ENCODE data around the gene KIAA2012.
A peak's percentile ranks its signal among the peaks of the same experiment; 100 is the strongest.

The KIAA2012 gene

GRCh38 chr2:202044777-202045176 lies 28.3 kb upstream of the KIAA2012 start:
- no peak for DNase-seq

- DNase-seq = no peak
Observed at GRCh38 chr2:202046572-202046971, 26.5 kb upstream of the KIAA2012 start.

- DNase-seq = no peak
Observed at GRCh38 chr2:202049092-202049728, 23.8 kb upstream of the KIAA2012 start.

GRCh38 chr2:202049840-202050239 lies 23.2 kb upstream of the KIAA2012 start:
- no peak for DNase-seq

DNA sequence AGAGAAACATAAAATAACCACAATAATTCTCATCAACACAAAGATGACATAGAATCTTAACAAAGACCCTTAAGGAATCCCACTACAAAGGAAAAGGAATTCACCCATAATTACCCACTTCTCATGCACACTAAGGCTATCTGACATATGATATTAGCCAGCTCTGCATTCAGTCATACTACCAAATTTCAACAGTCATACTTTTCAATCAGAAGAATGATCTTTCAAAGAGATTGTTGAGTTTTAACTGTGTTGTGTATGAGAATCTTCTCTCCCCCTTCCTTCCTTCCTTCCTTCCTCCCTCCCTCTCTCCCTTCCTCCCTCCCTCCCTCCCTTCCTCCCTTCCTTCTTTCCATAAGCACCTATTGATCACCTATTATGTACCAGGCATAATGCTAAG lies 22.4 kb upstream of the KIAA2012 start:
- DNase-seq = no peak

- no peak for DNase-seq
Observed at GRCh38 chr2:202051499-202052161, 21.4 kb upstream of the KIAA2012 start.

DNA sequence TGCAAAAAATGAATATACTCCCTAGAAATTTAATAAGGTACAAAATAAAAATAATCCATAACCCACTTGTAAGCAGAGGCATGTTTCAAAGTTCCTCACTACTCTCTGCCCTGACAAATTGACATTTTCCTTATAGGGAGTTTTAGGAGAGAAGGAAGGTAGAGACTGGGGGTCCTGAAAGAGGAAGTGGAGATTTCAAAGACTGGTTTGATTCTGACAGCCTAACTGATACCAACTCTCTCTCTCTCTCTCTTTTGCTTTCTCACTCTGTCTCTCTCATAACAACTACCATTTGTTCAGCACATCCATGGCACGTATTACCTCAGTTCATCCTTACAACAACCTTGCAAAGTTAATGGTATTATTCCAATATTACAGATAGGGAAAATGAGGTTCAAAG lies 20.8 kb upstream of the KIAA2012 start:
- DNase-seq = no peak

- DNase-seq = no peak
Observed at GRCh38 chr2:202054679-202055078, 18.4 kb upstream of the KIAA2012 start.

DNA sequence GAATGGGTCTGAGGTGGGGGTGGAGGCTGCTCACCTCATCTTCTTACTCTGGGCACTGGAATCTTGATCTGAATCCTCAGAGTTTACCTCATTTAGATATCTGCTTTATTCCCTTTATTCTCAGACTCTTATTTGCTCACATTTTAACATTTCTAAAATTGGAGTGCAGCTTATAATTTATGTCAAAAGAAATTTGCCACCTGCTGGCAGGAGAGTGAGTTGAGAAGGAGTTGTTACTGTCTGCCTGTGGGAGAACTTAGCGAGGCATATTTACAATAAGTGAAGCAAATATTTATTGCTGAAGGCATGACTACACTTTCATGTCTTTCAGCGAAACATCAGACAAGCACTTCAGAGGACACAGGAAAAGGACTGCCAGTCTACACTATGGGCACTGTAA lies 16.4 kb upstream of the KIAA2012 start:
- no peak for DNase-seq

- DNase-seq = no peak
Observed at GRCh38 chr2:202060218-202060617, 12.8 kb upstream of the KIAA2012 start.

GRCh38 chr2:202061695-202062094 lies 11.4 kb upstream of the KIAA2012 start:
- no peak for DNase-seq

DNA sequence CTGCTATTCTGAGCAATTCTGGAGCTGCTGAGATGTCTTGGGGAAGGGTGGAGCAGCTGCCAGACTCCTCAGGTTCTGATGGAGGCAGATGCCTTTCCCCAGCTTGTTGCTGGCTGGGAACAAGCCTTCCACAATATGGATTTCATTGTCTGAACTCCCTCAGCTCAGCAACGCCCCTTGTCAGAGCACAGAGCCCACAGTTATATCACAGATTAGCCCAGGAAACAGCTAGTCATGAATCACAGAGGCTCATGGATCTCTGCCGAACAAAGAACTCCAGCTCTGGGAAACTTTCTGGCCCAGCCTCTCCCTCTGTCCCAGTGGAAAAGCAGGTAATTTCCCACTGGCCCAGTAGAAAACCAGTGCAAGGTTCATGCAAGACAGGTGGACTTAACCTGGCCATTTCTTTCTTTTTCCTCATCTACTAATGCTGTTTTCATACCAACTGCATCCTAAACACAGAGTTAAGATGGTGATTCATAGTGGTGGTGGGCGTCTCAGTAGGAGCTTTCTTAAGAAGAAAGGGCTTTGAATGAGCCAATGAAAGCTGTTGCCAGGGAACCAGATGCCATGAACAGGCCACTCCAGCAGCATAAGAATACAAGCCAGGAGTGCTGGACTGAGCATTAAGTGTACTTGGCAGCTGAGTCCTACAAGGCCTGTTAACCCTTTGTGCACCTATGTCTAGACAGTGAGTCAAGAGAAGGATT lies 8.7 kb upstream of the KIAA2012 start:
- peak; percentile 21 to 25 for DNase-seq

- no peak for DNase-seq
Observed at GRCh38 chr2:202064881-202065230, 8.2 kb upstream of the KIAA2012 start.

- DNase-seq = no peak
Observed at GRCh38 chr2:202065876-202066275, 7.2 kb upstream of the KIAA2012 start.

GRCh38 chr2:202066875-202067274 lies 6.2 kb upstream of the KIAA2012 start:
- DNase-seq = no peak

GRCh38 chr2:202067589-202067988 lies 5.5 kb upstream of the KIAA2012 start:
- no peak for DNase-seq

GRCh38 chr2:202069170-202070067 lies 3.6 kb upstream of the KIAA2012 start:
- DNase-seq = no peak

DNA sequence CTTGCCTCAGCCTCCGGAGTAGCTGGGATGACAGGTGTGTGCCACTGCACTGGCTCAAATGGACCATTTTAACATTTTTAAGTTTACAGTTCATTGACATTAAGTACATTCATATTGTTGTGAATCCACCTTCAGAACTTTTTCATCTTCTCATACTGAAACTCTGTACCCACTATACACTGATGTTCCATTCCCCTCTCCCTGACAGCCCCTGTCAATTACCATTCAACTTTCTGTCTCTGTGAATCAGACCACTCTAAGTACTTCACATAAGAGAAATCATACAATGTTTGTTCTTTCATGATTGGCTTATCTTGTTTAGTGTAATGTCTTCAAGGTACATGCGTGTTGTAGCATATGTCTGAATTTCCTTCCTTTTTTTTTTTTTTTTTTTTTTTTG lies 1.9 kb upstream of the KIAA2012 start:
- DNase-seq = no peak

DNA sequence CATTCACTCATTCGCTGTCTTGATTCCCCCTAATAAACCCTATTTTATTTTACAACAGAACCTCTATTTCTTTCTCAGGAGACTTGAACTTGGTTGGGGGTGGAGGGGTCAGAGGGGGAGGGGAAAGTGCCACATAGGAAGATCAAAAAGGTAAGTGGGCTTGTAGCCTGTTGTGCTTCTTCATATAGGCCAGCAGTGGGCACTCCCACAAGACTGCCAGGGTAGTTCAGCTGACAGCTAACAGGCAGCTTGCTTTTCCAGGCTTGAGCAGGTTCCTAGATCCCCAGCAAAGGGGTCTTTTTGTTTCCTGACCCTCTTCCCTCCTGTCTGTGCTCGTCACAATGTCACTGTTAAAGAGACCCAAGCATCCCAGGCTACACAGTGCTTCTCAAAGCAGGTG lies 829 bp upstream of the KIAA2012 start:
- no peak for DNase-seq

DNA sequence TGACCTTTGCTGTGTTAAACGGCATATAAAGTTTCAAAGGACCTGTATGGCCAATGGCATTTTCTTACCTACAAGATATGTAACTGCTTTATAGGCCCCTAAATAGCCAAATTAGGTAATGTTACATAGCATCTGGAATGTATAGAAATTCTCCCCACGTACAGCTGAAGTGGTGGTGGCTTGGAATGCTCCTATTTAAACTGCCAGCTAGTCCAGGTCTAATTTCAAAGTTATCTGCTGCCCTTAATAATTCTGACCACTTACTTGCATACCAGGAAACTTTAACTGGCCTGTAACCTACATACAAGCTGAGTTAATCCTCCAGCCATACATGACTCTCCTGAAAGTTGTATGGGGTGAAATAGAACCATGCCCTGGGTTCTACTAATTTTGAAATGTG lies 1.3 kb downstream of the KIAA2012 start:
- no peak for DNase-seq

GRCh38 chr2:202079310-202079709 lies 6.3 kb downstream of the KIAA2012 start:
- DNase-seq = no peak

- no peak for DNase-seq
Observed at GRCh38 chr2:202084265-202084664, 11.2 kb downstream of the KIAA2012 start.

DNA sequence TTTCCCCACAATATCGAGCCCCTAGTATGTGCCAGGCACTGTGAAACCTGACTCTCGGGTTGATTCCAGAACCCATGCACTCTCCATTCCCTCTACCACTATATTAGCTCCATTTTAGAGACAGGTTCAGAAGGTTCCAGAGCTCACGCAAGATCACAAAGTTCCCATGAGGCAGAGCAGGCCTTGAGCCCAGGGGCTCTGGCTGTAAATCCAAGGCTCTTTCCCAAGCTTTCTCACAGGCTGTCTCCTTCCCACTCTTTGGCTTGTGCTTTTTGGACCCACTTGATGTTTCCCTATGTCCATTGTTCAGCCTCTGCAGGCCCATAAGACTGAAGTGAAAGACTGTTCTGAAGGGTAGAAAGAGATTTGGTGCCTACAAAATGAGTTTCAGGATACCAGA lies 15.7 kb downstream of the KIAA2012 start:
- no peak for DNase-seq

Data from NCI-H187 (cell line).